Measurements from ENCODE around the gene MOCOS. TPM values are rescaled to one million over a fixed set of nuclear protein-coding genes. Genes with fewer than 3 reads are reported as not detected.
A peak's percentile ranks its signal among the peaks of the same experiment; 100 is the strongest.

Gene MOCOS
- total and polyA plus RNA-seq, 2 of the 8 experiments (the other 6 are each of a cell fraction or from before 2014, with no cell fraction given): 4.7 to 5.8 TPM

- Histone ChIP-seq H2BK5ac (ENCODE audit: low read depth, low read length) (no peak overlapping the region), H3K4me2 (ENCODE audit: insufficient read depth in 1 of 2, low read depth in 2 of 2, low read length in 2 of 2) (peak overlapping the region; percentile 75 to 91), H4K8ac (ENCODE audit: extremely low read depth, insufficient read depth, low read length) (0 out of 2 replicates have a peak overlapping the region, but pooled peaks have one; percentile 41), H3K4me3 (ENCODE audit: extremely low read depth in 1 of 4, insufficient read depth in 2 of 4, low read depth in 3 of 4, low read length in 4 of 4) (peak overlapping the region; percentile 54 to 79 (median 74)), H2AK5ac (ENCODE audit: low read depth, low read length) (no peak overlapping the region), H2BK12ac (ENCODE audit: low read depth, low read length) (no peak overlapping the region), H3K27me3 (replicated peaks in 1 of 4; ENCODE audit: control insufficient read depth in 3 of 4, extremely low read depth in 1 of 4, insufficient read depth in 3 of 4, low read length in 3 of 4) (peaks cover 0 to 39% (median 27%) of the 10 kb centered on the region in 4 experiments; a peak in 6 of 7 replicates), H3K18ac (ENCODE audit: extremely low read depth, low read length) (no peak overlapping the region; the same call in 1 of the 2 replicates), H3K56ac (replicated peaks; ENCODE audit: insufficient read length, low read depth, low read length) (no peak overlapping the region), H4K91ac (replicated peaks; ENCODE audit: insufficient read length, low read length) (no peak overlapping the region), H2BK15ac (ENCODE audit: low read length) (0 out of 2 replicates have a peak overlapping the region, but pooled peaks have one; percentile 18), H3K36me3 (ENCODE audit: control insufficient read depth in 2 of 4, insufficient read depth in 4 of 4, low read length in 3 of 4) (no peaks in the 10 kb centered on the region), H3K9ac (replicated peaks in 1 of 4; ENCODE audit: extremely low read depth in 1 of 4, low read depth in 3 of 4, low read length in 3 of 4) (peak overlapping the region in 3 of 4 experiments; percentile 65 to 72 (median 66); a peak in 3 of 7 replicates), H2BK120ac (replicated peaks; ENCODE audit: low read depth, low read length) (no peak overlapping the region), H3K14ac (ENCODE audit: insufficient read length) (no peak overlapping the region), H4K5ac (ENCODE audit: insufficient read length, low read depth, low read length) (no peak overlapping the region), H3K4me1 (replicated peaks in 1 of 4; ENCODE audit: control insufficient read depth in 3 of 4, insufficient read depth in 4 of 4, low read length in 3 of 4) (peaks cover 3 to 13% (median 8%) of the 10 kb centered on the region in 4 experiments), H3K79me1 (ENCODE audit: low read depth, low read length) (peaks cover 3% of the 10 kb centered on the region; the same call in 1 of the 2 replicates), H3K79me2 (ENCODE audit: control insufficient read depth in 1 of 2, insufficient read depth in 2 of 2, low read length in 2 of 2) (peaks cover 0 to 13% of the 10 kb centered on the region in 2 experiments; a peak in 1 of 4 replicates), H2AFZ (ENCODE audit: low read length) (peak overlapping the region; percentile 67; the same call in 1 of the 2 replicates), H3K23me2 (ENCODE audit: low read depth, low read length) (peaks cover 15% of the 10 kb centered on the region; the same call in 1 of the 2 replicates), H4K20me1 (replicated peaks in 1 of 2; ENCODE audit: control insufficient read depth in 1 of 2, insufficient read depth in 2 of 2, low read length in 2 of 2) (peaks cover 0 to 2% of the 10 kb centered on the region in 2 experiments), H3K27ac (ENCODE audit: low read depth, low read length) (no peak overlapping the region), H3K9me3 (ENCODE audit: insufficient read depth in 2 of 2, low read depth in 1 of 2, low read length in 1 of 2) (no peaks in the 10 kb centered on the region), H3K4ac (replicated peaks; ENCODE audit: insufficient read length, low read depth, low read length) (no peak overlapping the region), H3K23ac (ENCODE audit: insufficient read length) (no peak overlapping the region), H2BK20ac (ENCODE audit: low read length) (no peak overlapping the region)
- FAIRE-seq (no peak), DNase-seq (ENCODE audit: low read depth in 1 of 2, low spot score in 2 of 2) (peak in 1 of 2 experiments; percentile 74)
- ChIA-PET POLR2A (ENCODE audit: partially characterized antibody) (interaction anchor here (0.7 to 6.6 kb wide), 6 partner anchors 12 to 111 kb away, joined by 3 to 56 read pairs (median 11); partner anchors contain the start of genes ELP2, FHOD3 and SLC39A6), CTCF (ENCODE audit: partially characterized antibody) (interaction anchor here (0.7 to 6.7 kb wide), 5 partner anchors 25 to 97 kb away, joined by 3 to 35 read pairs (median 3); no protein-coding TSS in a partner anchor)
- WGBS, 2 experiments (ENCODE audit: extremely low coverage in 1 of 2, insufficient coverage in 1 of 2, insufficient read length in 1 of 2, insufficient replicate concordance in 2 of 2, low coverage in 1 of 2, low lambda C conversion rate in 2 of 2, missing lambda C conversion rate in 1 of 2): 9% methylated on average over 26 of the region's 47 CpGs; no CpG with 5 or more reads in 1 of the 2 experiments
- TF ChIP-seq POU5F1 (IDR thresholded peaks at IDR 0.05; ENCODE audit: low read depth, low read length) (no peak), TAF1 (IDR thresholded peaks at IDR 0.05; ENCODE audit: low read depth, low read length) (no peak), BCL11A (IDR thresholded peaks at IDR 0.05; ENCODE audit: low read depth in 2 of 2, low read length in 2 of 2) (no peak), EGR1 (IDR thresholded peaks at IDR 0.05; ENCODE audit: borderline replicate concordance, low read depth, low read length) (no peak), RBBP5 (IDR thresholded peaks at IDR 0.05; ENCODE audit: borderline replicate concordance, low read depth, low read length) (no peak), KDM4A (IDR thresholded peaks at IDR 0.05; ENCODE audit: low read depth, low read length, severe bottlenecking) (peak; percentile 23), E2F6 (IDR thresholded peaks at IDR 0.05) (peak; percentile 96), MAFK (IDR thresholded peaks at IDR 0.05; ENCODE audit: low read depth, low read length) (no peak), TCF12 (IDR thresholded peaks at IDR 0.05; ENCODE audit: low read depth, low read length) (no peak), CBX5 (IDR thresholded peaks at IDR 0.05; ENCODE audit: low read depth, low read length) (no peak), SIN3A (conservative IDR thresholded peaks at IDR 0.05 in 1 of 2, IDR thresholded peaks at IDR 0.05 in 1 of 2; ENCODE audit: low read depth in 1 of 2, low read length in 2 of 2) (no peak)
These were observed 670 bp upstream of the MOCOS start for GRCh38 chr18:36186461-36187192.

Measured in H1 (cell line).